Fibroblast of lung (primary cell): ENCODE measurements around the gene NPS.

Experiments
- EZH2 ChIP-seq: IDR thresholded peaks from 2 replicates; pipeline ENCODE4 v1.5.1; 2012; ENCODE audit warnings: low read length, control low read depth, mild to moderate bottlenecking; ENCODE audit errors: missing control alignments
- TF ChIP-seq, protein P1 (sequence below), 2 donors: IDR thresholded peaks in 1 of 2; conservative IDR thresholded peaks in 1 of 2; 1 replicate in 1 of 2; 2 replicates in 1 of 2; pipeline ENCODE4 v1.5.1; 2011 to 2012; ENCODE audit warnings: low read length in 2 of 2, control low read depth in 1 of 2, inconsistent platforms in 1 of 2, low read depth in 1 of 2, mild to moderate bottlenecking in 1 of 2

DNA sequence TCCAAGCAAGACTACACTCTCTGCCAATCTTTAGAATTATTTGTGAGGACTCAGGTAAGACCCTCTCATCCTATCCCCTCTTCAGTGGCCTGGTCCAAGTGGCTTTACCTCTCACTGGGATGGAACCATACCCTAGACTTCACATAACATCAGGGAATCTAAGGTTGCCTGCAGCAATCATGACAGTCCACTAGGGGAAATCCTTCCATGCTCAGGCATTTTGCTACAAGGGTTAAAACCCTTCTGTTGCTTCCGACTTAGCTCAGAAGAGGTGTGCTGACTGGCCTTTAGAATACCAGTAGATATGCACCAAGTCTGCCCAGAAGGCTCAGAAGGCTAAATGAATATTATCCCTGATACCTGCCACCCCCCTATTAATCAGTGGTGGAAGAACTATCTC is 24.9 kb upstream of the NPS start:
- TF ChIP-seq, protein P1, sequence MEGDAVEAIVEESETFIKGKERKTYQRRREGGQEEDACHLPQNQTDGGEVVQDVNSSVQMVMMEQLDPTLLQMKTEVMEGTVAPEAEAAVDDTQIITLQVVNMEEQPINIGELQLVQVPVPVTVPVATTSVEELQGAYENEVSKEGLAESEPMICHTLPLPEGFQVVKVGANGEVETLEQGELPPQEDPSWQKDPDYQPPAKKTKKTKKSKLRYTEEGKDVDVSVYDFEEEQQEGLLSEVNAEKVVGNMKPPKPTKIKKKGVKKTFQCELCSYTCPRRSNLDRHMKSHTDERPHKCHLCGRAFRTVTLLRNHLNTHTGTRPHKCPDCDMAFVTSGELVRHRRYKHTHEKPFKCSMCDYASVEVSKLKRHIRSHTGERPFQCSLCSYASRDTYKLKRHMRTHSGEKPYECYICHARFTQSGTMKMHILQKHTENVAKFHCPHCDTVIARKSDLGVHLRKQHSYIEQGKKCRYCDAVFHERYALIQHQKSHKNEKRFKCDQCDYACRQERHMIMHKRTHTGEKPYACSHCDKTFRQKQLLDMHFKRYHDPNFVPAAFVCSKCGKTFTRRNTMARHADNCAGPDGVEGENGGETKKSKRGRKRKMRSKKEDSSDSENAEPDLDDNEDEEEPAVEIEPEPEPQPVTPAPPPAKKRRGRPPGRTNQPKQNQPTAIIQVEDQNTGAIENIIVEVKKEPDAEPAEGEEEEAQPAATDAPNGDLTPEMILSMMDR (conservative IDR thresholded peaks at IDR 0.05 in 1 of 2, IDR thresholded peaks at IDR 0.05 in 1 of 2; ENCODE audit: low read depth in 1 of 2, low read length in 2 of 2), result no peak
- TF ChIP-seq EZH2, result no peak
